K562 (cell line): ENCODE measurements around the gene ANKS1B. TPM values are rescaled to one million over a fixed set of nuclear protein-coding genes. Genes with fewer than 3 reads are reported as not detected.

Experiments
- ATAC-seq: fragments of 200-7000 bp; cut with Tn5 transposase; 3 replicates; pipeline ENCODE4 v1.9.1; 2020; ENCODE audit warnings: moderate library complexity
- BruUV-seq: library from RNA; stranded (reverse); fragments of 400-500 nt; replicated peaks from 2 replicates; lab custom pipeline; 2021; lab: Mats Ljungman, UMichigan
- CTCF ChIA-PET: fragments of 300-600 bp; formaldehyde crosslinking; extraction: SDS; loops from one replicate; lab custom pipeline; 2021; ENCODE audit warnings: low intra/inter-chr PET ratio; lab: Yijun Ruan, JAX
- POLR2A ChIA-PET: fragments of 300-600, 350-650 bp; sonication (Branson Sonifier 250); formaldehyde crosslinking; extraction: SDS; loops from one replicate; lab custom pipeline; 2021; ENCODE audit warnings: antibody characterized with exemption, inconsistent platforms; lab: Yijun Ruan, JAX
- DNase-seq, 4 experiments: peaks; one replicate each; pipeline versions ENCODE4 v3.0.0 to v3.0.0-alpha.2; 2011 to 2018; ENCODE audit warnings: low spot score in 3 of 4, mixed read lengths in 3 of 4; ENCODE audit errors: extremely low read depth in 1 of 4
- FAIRE-seq: peaks from 2 replicates; lab custom pipeline; 2011; peaks lifted over from hg19 to GRCh38; lab: Jason Lieb, UNC
- H2AFZ ChIP-seq: 2 replicates; pipeline ENCODE4 v1.6.0; 2011; ENCODE audit warnings: low read depth, low read length, control low read depth, inconsistent platforms
- H3K27ac ChIP-seq: fragments of 200-600 bp; 3 replicates; pipeline ENCODE4 v1.8.0; 2011; ENCODE audit warnings: low read depth, mild to moderate bottlenecking, control low read depth, inconsistent platforms, low read length, moderate library complexity, mixed read lengths; ENCODE audit errors: extremely low read depth
- H3K27me3 ChIP-seq, 2 experiments: fragments of 300-600 bp in 1 of 2; 2 replicates in 1 of 2; 3 replicates in 1 of 2; pipeline versions ENCODE4 v1.6.0 to v1.8.0; 2011; ENCODE audit warnings: inconsistent platforms in 2 of 2, low read length in 2 of 2, mild to moderate bottlenecking in 1 of 2, mixed read lengths in 1 of 2, moderate library complexity in 1 of 2; ENCODE audit not compliant: control insufficient read depth in 2 of 2, insufficient read depth in 2 of 2
- H3K36me3 ChIP-seq: fragments of 300-600 bp; 3 replicates; pipeline ENCODE4 v1.8.0; 2011; ENCODE audit warnings: mild to moderate bottlenecking, low read length, inconsistent platforms; ENCODE audit not compliant: control insufficient read depth, insufficient read depth
- H3K4me1 ChIP-seq, 2 experiments: fragments of 200-600 bp in 1 of 2; replicated peaks in 1 of 2; 2 replicates in 1 of 2; 3 replicates in 1 of 2; pipeline versions ENCODE4 v1.5.1 to v1.8.0; 2011; ENCODE audit warnings: inconsistent platforms in 2 of 2, low read length in 2 of 2, mild to moderate bottlenecking in 1 of 2, mixed read lengths in 1 of 2, moderate library complexity in 1 of 2; ENCODE audit not compliant: control insufficient read depth in 2 of 2, insufficient read depth in 2 of 2
- H3K4me2 ChIP-seq: 2 replicates; pipeline ENCODE4 v1.6.1; 2011; ENCODE audit warnings: low read length, control low read depth, inconsistent platforms, mixed read lengths; ENCODE audit not compliant: insufficient read depth
- H3K4me3 ChIP-seq: fragments of 200-600 bp; sonication (generic), shearing (Covaris generic); 2 replicates; pipeline ENCODE4 v1.5.1; 2016; ENCODE audit warnings: control low read depth, inconsistent platforms
- H3K79me2 ChIP-seq: fragments of 200-600 bp; 3 replicates; pipeline ENCODE4 v1.8.0; 2011; ENCODE audit warnings: low read length, inconsistent platforms; ENCODE audit not compliant: control insufficient read depth, insufficient read depth
- H3K9ac ChIP-seq, 2 experiments: 2 replicates each; pipeline versions ENCODE4 v1.6.0 to v1.6.1; 2011; ENCODE audit warnings: low read depth in 2 of 2, low read length in 2 of 2, control low read depth in 1 of 2, inconsistent platforms in 1 of 2, mild to moderate bottlenecking in 1 of 2, mixed read lengths in 1 of 2; ENCODE audit not compliant: insufficient read depth in 1 of 2
- H3K9me1 ChIP-seq: one replicate; pipeline ENCODE4 v1.6.0; 2011; ENCODE audit warnings: inconsistent platforms, mild to moderate bottlenecking, low read length, moderate library complexity; ENCODE audit not compliant: control insufficient read depth, insufficient read depth
- H3K9me3 ChIP-seq: replicated peaks from 2 replicates; pipeline ENCODE4 v1.5.1; 2011; ENCODE audit warnings: low read depth, low read length, inconsistent platforms; ENCODE audit not compliant: control insufficient read depth, insufficient read depth
- H4K20me1 ChIP-seq: replicated peaks from 2 replicates; pipeline ENCODE4 v1.6.1; 2011; ENCODE audit warnings: low read length, inconsistent platforms, mixed read lengths; ENCODE audit not compliant: control insufficient read depth, insufficient read depth
- ARHGAP35 ChIP-seq: fragments of 450-650 bp; IDR thresholded peaks from 2 replicates; pipeline ENCODE4 v1.6.1; 2018; ENCODE audit not compliant: partially characterized antibody
- CBX3 ChIP-seq, 2 experiments: IDR thresholded peaks; 1 replicate in 1 of 2; 2 replicates in 1 of 2; pipeline ENCODE4 v1.6.1; 2012; ENCODE audit warnings: inconsistent platforms in 2 of 2, low read length in 2 of 2, borderline replicate concordance in 1 of 2, control low read depth in 1 of 2
- E2F8 ChIP-seq: fragments of 450-650 bp; IDR thresholded peaks from 2 replicates; pipeline ENCODE4 v1.7.1; 2018; ENCODE audit warnings: mild to moderate bottlenecking, low read depth; ENCODE audit not compliant: partially characterized antibody
- GATA2 ChIP-seq: sonication (generic); formaldehyde crosslinking; IDR thresholded peaks from 2 replicates; pipeline ENCODE4 v1.4.0; 2020; ENCODE audit warnings: mild to moderate bottlenecking, missing genetic modification reagents
- HDGF ChIP-seq: fragments of 450-650 bp; IDR thresholded peaks from 2 replicates; pipeline ENCODE4 v1.6.1; 2016
- SIN3B ChIP-seq: fragments of 450-650 bp; IDR thresholded peaks from 2 replicates; pipeline ENCODE4 v1.6.1; 2017; ENCODE audit warnings: low read depth, mild to moderate bottlenecking, moderate library complexity
- TSC22D4 ChIP-seq: fragments of 450-650 bp; IDR thresholded peaks from 2 replicates; pipeline ENCODE4 v1.6.1; 2016; ENCODE audit warnings: missing genetic modification characterization, missing biosample characterization, control low read depth
- UBTF ChIP-seq, 2 experiments: IDR thresholded peaks; 2 replicates each; pipeline ENCODE4 v1.6.1; 2012; ENCODE audit warnings: improper control_type of control experiment in 2 of 2, low read depth in 2 of 2, low read length in 2 of 2, borderline replicate concordance in 1 of 2
- ZNF347 ChIP-seq: fragments of 450-650 bp; formaldehyde crosslinking; IDR thresholded peaks from 2 replicates; pipeline ENCODE4 v1.4.0; 2020; ENCODE audit warnings: low read depth, mild to moderate bottlenecking, moderate library complexity
- ZSCAN32 ChIP-seq: fragments of 450-650 bp; formaldehyde crosslinking; IDR thresholded peaks from 2 replicates; pipeline ENCODE4 v1.4.0; 2020; ENCODE audit warnings: mild to moderate bottlenecking, moderate library complexity
- in situ Hi-C: fragments of 300-500 bp; cut with MboI; formaldehyde crosslinking; loops from 4 replicates; pipeline ENCODE4 v1.15.0; 2018; ENCODE audit warnings: inconsistent platforms, mixed read lengths
- intact Hi-C: fragments of 100-400 bp; cut with micrococcal nuclease; formaldehyde crosslinking; loops from 2 replicates; pipeline ENCODE4 v1.14.2; 2022
- polyA plus RNA-seq, 8 experiments: library from polyadenylated mRNA; depleted of rRNA in 4 of 8; stranded (reverse) in 5 of 8; unstranded in 3 of 8; fragments of >200 nt; fragmentation: Nextera tagmentation in 2 of 8; fragmentation: Illumina TruSeq in 1 of 8; extraction: Ambion mirVana in 2 of 8; extraction: Trizol in 1 of 8; gene quantifications; 2 replicates each; pipeline versions ENCODE4 v1.2.1 to v1.2.3, GENCODE V29; 2011 to 2014; ENCODE audit warnings: inconsistent platforms in 1 of 8, missing spikeins in 1 of 8
- total RNA-seq, 7 experiments: library from RNA; depleted of rRNA in 6 of 7; stranded (reverse); fragments of >200 nt in 6 of 7; fragmentation: Illumina TruSeq in 2 of 7; extraction: Trizol in 2 of 7; gene quantifications; 2 replicates each; pipeline versions ENCODE4 v1.2.1 to v1.2.3, GENCODE V29; 2011 to 2021; ENCODE audit warnings: low replicate concordance in 1 of 7
- TF ChIP-seq, protein P1 (sequence below): IDR thresholded peaks from 3 replicates; pipeline ENCODE4 v1.6.1; 2011; ENCODE audit warnings: borderline replicate concordance, mild to moderate bottlenecking, moderate library complexity; ENCODE audit not compliant: insufficient read length; ENCODE audit errors: extremely low read depth
- TF ChIP-seq, protein P2 (sequence below): fragments of 450-650 bp; formaldehyde crosslinking; conservative IDR thresholded peaks from 2 replicates; pipeline ENCODE4 v1.4.0; 2022; ENCODE audit warnings: mild to moderate bottlenecking, missing genetic modification characterization

The ANKS1B gene
- total and polyA plus RNA-seq, 9 of the 15 experiments (the other 6 are each of a cell fraction or from before 2014, with no cell fraction given) = 0.04 to 0.47 (median 0.28) TPM; not detected in 4

- TF ChIP-seq ZSCAN32 (CRISPR knock-in tag) (no peak), SIN3B (no peak), CBX3 (IDR thresholded peaks at IDR 0.05; ENCODE audit: borderline replicate concordance in 1 of 2, low read length in 2 of 2) (no peak), TSC22D4 (tag) (no peak)
- TF ChIP-seq, protein P1, sequence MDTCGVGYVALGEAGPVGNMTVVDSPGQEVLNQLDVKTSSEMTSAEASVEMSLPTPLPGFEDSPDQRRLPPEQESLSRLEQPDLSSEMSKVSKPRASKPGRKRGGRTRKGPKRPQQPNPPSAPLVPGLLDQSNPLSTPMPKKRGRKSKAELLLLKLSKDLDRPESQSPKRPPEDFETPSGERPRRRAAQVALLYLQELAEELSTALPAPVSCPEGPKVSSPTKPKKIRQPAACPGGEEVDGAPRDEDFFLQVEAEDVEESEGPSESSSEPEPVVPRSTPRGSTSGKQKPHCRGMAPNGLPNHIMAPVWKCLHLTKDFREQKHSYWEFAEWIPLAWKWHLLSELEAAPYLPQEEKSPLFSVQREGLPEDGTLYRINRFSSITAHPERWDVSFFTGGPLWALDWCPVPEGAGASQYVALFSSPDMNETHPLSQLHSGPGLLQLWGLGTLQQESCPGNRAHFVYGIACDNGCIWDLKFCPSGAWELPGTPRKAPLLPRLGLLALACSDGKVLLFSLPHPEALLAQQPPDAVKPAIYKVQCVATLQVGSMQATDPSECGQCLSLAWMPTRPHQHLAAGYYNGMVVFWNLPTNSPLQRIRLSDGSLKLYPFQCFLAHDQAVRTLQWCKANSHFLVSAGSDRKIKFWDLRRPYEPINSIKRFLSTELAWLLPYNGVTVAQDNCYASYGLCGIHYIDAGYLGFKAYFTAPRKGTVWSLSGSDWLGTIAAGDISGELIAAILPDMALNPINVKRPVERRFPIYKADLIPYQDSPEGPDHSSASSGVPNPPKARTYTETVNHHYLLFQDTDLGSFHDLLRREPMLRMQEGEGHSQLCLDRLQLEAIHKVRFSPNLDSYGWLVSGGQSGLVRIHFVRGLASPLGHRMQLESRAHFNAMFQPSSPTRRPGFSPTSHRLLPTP = no peak
These were observed 86.1 kb downstream of the ANKS1B start (continued) for GRCh38 chr12:99898645-99899044.

- Histone ChIP-seq H2AFZ (no peak overlapping the region), H3K4me2 (no peak overlapping the region), H3K4me1 (no peaks in the 10 kb centered on the region), H3K27ac (no peak overlapping the region), H3K27me3 (no peaks in the 10 kb centered on the region), H4K20me1 (no peaks in the 10 kb centered on the region), H3K4me3 (no peak overlapping the region), H3K9me3 (no peaks in the 10 kb centered on the region), H3K9me1 (no peaks in the 10 kb centered on the region), H3K9ac (no peak overlapping the region), H3K79me2 (no peaks in the 10 kb centered on the region), H3K36me3 (no peaks in the 10 kb centered on the region)
- DNase-seq (no peak), ATAC-seq (no peak), FAIRE-seq (no peak)
- in situ Hi-C loops = no loop called here
- intact Hi-C loops = no loop called here
- POLR2A ChIA-PET = interaction anchor here (1.7 kb wide), 1 partner anchor 14 kb away, joined by 4 read pairs; no protein-coding TSS in a partner anchor
- CTCF ChIA-PET = no interaction called here
- no TSS peak for BruUV-seq
- TF ChIP-seq HDGF (no peak), UBTF (IDR thresholded peaks at IDR 0.05; ENCODE audit: borderline replicate concordance in 1 of 2, low read depth in 2 of 2, low read length in 2 of 2) (no peak), ZNF347 (CRISPR knock-in tag) (no peak), E2F8 (no peak), GATA2 (CRISPR knock-in tag) (no peak), ARHGAP35 (no peak)
- TF ChIP-seq, protein P2, sequence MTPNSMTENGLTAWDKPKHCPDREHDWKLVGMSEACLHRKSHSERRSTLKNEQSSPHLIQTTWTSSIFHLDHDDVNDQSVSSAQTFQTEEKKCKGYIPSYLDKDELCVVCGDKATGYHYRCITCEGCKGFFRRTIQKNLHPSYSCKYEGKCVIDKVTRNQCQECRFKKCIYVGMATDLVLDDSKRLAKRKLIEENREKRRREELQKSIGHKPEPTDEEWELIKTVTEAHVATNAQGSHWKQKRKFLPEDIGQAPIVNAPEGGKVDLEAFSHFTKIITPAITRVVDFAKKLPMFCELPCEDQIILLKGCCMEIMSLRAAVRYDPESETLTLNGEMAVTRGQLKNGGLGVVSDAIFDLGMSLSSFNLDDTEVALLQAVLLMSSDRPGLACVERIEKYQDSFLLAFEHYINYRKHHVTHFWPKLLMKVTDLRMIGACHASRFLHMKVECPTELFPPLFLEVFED (CRISPR knock-in tag) = no peak
These were observed 105.3 kb downstream of the ANKS1B start for GRCh38 chr12:99879439-99879838.
